Stimulated activated CD8-positive, alpha-beta memory T cell treated with anti-CD3 and anti-CD28 coated beads, Interleukin-7, amount 100 ng/mL, for 48 hours (primary cell): Measurements from ENCODE around the gene CXCR6.

Experiments used
- DNase-seq, 2 donors: peaks; one replicate each; pipeline ENCODE4 v3.0.0-alpha.2; 2020; ENCODE audit warnings: low read depth in 1 of 2; ENCODE audit errors: extremely low read depth in 1 of 2

Gene CXCR6

GRCh38 chr3:45946875-45947274 lies 3.6 kb downstream of the CXCR6 start:
- DNase-seq = no peak

DNA sequence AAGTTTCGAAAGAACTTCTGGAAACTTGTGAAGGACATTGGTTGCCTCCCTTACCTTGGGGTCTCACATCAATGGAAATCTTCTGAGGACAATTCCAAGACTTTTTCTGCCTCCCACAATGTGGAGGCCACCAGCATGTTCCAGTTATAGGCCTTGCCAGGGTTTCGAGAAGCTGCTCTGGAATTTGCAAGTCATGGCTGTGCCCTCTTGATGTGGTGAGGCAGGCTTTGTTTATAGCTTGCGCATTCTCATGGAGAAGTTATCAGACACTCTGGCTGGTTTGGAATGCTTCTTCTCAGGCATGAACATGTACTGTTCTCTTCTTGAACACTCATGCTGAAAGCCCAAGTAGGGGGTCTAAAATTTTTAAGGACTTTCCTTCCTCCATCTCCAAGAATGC lies 4.1 kb downstream of the CXCR6 start:
- DNase-seq = no peak

- DNase-seq = no peak
Measured at GRCh38 chr3:45948311-45948781, 5.1 kb downstream of the CXCR6 start.

GRCh38 chr3:45948881-45949280 lies 5.6 kb downstream of the CXCR6 start:
- DNase-seq = no peak

- no peak for DNase-seq
Measured at GRCh38 chr3:45949432-45949831, 6.2 kb downstream of the CXCR6 start.

GRCh38 chr3:45950131-45950530 lies 6.9 kb downstream of the CXCR6 start:
- DNase-seq = no peak

- DNase-seq = peak in 1 of 2 donors; percentile 81
Measured at GRCh38 chr3:45950686-45951600, 7.7 kb downstream of the CXCR6 start.

DNA sequence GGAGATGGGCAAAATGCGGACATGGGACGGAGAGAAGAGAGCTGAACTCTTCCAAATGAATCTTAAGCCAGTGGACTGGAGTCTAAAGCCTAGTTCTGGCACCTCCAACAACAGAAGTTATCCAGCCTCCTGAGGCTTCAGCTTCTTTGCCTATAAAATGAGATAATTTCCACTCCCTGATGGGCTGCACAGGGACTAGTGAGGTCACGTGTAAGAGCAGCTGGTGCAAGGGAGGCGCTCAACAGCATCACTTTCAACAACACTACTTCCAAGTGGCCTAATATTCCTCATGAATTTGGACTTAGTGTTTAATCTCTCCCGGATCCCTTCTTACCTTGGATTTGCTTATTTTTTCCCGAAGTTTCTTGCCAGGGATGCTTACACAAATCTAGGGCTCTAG lies 8.7 kb downstream of the CXCR6 start:
- DNase-seq = no peak

DNA sequence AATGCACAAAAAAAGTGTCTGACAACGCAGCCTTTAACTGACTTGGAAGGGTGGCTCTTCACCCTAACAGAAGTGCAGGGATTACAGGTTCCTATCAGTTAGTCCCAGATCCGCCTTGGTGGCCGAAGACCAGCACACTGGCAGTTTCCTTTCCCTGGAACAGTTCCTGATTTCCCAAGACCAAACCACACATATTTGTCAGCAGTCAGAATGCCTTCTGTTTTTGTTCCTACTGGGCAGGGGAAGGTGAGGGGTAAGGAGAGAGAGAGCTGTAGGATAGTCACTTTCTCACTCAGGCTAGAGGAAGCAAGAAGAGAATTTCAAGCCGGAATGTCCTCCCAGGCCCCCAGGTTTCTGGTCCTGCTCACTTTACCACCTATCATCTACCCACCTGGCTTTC lies 9.2 kb downstream of the CXCR6 start:
- DNase-seq = no peak

DNA sequence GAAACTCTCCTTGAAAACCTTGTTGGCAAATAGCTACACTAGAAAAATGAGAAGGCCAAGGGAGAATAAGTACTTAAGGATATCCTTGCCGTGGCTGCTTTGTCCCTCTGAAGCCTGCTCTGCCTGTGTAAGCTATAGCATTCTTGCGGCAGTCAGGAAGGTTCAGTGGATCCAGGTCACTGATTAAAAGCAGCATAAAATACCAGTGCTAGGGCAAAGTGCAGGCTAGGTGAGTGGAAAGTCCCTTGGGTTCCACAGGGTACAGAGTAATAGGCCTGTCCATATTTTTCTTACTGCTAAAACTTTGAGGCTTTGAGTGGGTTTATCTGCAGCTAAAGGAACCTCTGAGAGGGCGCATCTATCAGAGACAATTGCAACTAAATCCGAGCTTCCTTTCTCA lies 10.3 kb downstream of the CXCR6 start:
- DNase-seq = no peak

- no peak for DNase-seq
Measured at GRCh38 chr3:45954306-45954705, 11.0 kb downstream of the CXCR6 start.

GRCh38 chr3:45955017-45955647 lies 11.9 kb downstream of the CXCR6 start:
- DNase-seq = no peak

DNA sequence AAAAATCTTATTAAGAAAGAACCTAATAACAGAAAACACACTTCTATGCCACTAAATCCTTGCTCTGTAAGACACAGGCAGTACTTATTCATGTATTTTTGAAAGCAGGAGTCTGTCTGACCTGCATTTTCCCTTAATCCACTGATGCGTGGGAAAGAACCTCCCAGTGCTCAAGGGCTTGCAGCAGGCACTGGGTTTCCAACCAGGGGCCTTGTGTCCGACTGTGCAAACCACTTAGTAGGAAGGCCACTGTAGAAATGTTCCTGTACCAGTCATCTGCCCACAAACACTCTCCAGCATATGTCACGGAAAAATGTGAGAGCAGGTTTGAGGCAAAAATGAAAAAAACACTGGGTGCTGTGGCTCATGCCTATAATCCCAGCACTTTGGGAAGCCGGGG lies 12.4 kb downstream of the CXCR6 start:
- DNase-seq = no peak

GRCh38 chr3:45957586-45957985 lies 14.3 kb downstream of the CXCR6 start:
- DNase-seq = no peak

GRCh38 chr3:45958321-45958791 lies 15.1 kb downstream of the CXCR6 start:
- no peak for DNase-seq

DNA sequence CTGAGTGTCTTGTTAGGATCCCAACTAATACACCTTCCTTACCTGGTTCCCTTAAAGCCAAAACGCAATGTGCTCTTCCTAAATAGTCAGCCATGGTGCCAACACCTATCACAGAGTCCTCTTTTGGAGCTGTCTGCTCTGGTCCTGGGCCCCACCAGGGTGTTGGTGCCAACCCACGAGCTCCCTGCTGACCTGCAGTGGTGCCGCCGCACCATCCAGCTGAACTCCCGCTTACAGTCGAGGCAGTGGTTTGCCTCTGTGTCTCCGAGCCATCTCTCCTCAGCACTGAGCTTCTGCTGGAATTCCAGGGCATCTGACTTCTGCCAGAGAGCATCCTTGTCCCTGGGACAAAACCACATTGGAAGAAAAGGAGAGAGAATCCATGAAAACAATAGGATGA lies 15.9 kb downstream of the CXCR6 start:
- DNase-seq = no peak

GRCh38 chr3:45960289-45960688 lies 17.0 kb downstream of the CXCR6 start:
- DNase-seq = no peak

- DNase-seq = no peak
Measured at GRCh38 chr3:45962033-45962432, 18.8 kb downstream of the CXCR6 start.

DNA sequence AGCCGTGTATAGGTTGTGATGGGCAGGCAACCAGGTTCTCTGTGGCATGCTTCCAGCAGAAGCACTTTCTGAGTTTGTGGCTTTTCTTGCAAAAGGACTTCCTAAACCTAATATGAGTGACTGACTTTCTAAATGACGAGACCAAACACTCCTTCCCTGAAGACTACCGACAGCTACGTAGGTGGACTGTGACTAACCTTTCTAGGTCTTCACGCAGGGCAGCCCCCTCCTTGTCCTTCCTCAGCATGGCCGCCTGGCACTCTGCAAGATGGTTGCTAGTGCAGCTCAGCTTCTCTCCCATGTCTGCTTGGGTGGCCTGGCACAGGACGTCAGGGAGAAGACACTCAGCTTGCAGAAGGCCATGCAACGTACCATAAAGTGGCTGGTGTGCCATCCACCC lies 20.9 kb downstream of the CXCR6 start:
- DNase-seq = peak in 1 of 2 donors; percentile 67

- DNase-seq = no peak
Measured at GRCh38 chr3:45965253-45965652, 22.0 kb downstream of the CXCR6 start.

GRCh38 chr3:45965653-45966052 lies 22.4 kb downstream of the CXCR6 start:
- DNase-seq = no peak

GRCh38 chr3:45966371-45966791 lies 23.1 kb downstream of the CXCR6 start:
- DNase-seq = no peak
